K562 (cell line): Measurements from ENCODE around the gene EDDM13. TPM values are rescaled to one million over a fixed set of nuclear protein-coding genes. Genes with fewer than 3 reads are reported as not detected.

Experiments used
- ATAC-seq: fragments of 200-7000 bp; cut with Tn5 transposase; 3 replicates; pipeline ENCODE4 v1.9.1; 2020; ENCODE audit warnings: moderate library complexity
- BruUV-seq: library from RNA; stranded (reverse); fragments of 400-500 nt; replicated peaks from 2 replicates; lab custom pipeline; 2021; lab: Mats Ljungman, UMichigan
- CTCF ChIA-PET: fragments of 300-600 bp; formaldehyde crosslinking; extraction: SDS; loops from one replicate; lab custom pipeline; 2021; ENCODE audit warnings: low intra/inter-chr PET ratio; lab: Yijun Ruan, JAX
- POLR2A ChIA-PET: fragments of 300-600, 350-650 bp; sonication (Branson Sonifier 250); formaldehyde crosslinking; extraction: SDS; loops from one replicate; lab custom pipeline; 2021; ENCODE audit warnings: antibody characterized with exemption, inconsistent platforms; lab: Yijun Ruan, JAX
- DNase-seq, 4 experiments: peaks; one replicate each; pipeline versions ENCODE4 v3.0.0 to v3.0.0-alpha.2; 2011 to 2018; ENCODE audit warnings: low spot score in 3 of 4, mixed read lengths in 3 of 4; ENCODE audit errors: extremely low read depth in 1 of 4
- FAIRE-seq: peaks from 2 replicates; lab custom pipeline; 2011; peaks lifted over from hg19 to GRCh38; lab: Jason Lieb, UNC
- H2AFZ ChIP-seq: 2 replicates; pipeline ENCODE4 v1.6.0; 2011; ENCODE audit warnings: low read depth, low read length, control low read depth, inconsistent platforms
- H3K27ac ChIP-seq: fragments of 200-600 bp; 3 replicates; pipeline ENCODE4 v1.8.0; 2011; ENCODE audit warnings: low read depth, mild to moderate bottlenecking, control low read depth, inconsistent platforms, low read length, moderate library complexity, mixed read lengths; ENCODE audit errors: extremely low read depth
- H3K27me3 ChIP-seq, 2 experiments: fragments of 300-600 bp in 1 of 2; 2 replicates in 1 of 2; 3 replicates in 1 of 2; pipeline versions ENCODE4 v1.6.0 to v1.8.0; 2011; ENCODE audit warnings: inconsistent platforms in 2 of 2, low read length in 2 of 2, mild to moderate bottlenecking in 1 of 2, mixed read lengths in 1 of 2, moderate library complexity in 1 of 2; ENCODE audit not compliant: control insufficient read depth in 2 of 2, insufficient read depth in 2 of 2
- H3K36me3 ChIP-seq: fragments of 300-600 bp; 3 replicates; pipeline ENCODE4 v1.8.0; 2011; ENCODE audit warnings: mild to moderate bottlenecking, low read length, inconsistent platforms; ENCODE audit not compliant: control insufficient read depth, insufficient read depth
- H3K4me1 ChIP-seq, 2 experiments: fragments of 200-600 bp in 1 of 2; replicated peaks in 1 of 2; 2 replicates in 1 of 2; 3 replicates in 1 of 2; pipeline versions ENCODE4 v1.5.1 to v1.8.0; 2011; ENCODE audit warnings: inconsistent platforms in 2 of 2, low read length in 2 of 2, mild to moderate bottlenecking in 1 of 2, mixed read lengths in 1 of 2, moderate library complexity in 1 of 2; ENCODE audit not compliant: control insufficient read depth in 2 of 2, insufficient read depth in 2 of 2
- H3K4me2 ChIP-seq: 2 replicates; pipeline ENCODE4 v1.6.1; 2011; ENCODE audit warnings: low read length, control low read depth, inconsistent platforms, mixed read lengths; ENCODE audit not compliant: insufficient read depth
- H3K4me3 ChIP-seq: fragments of 200-600 bp; sonication (generic), shearing (Covaris generic); 2 replicates; pipeline ENCODE4 v1.5.1; 2016; ENCODE audit warnings: control low read depth, inconsistent platforms
- H3K79me2 ChIP-seq: fragments of 200-600 bp; 3 replicates; pipeline ENCODE4 v1.8.0; 2011; ENCODE audit warnings: low read length, inconsistent platforms; ENCODE audit not compliant: control insufficient read depth, insufficient read depth
- H3K9ac ChIP-seq, 2 experiments: 2 replicates each; pipeline versions ENCODE4 v1.6.0 to v1.6.1; 2011; ENCODE audit warnings: low read depth in 2 of 2, low read length in 2 of 2, control low read depth in 1 of 2, inconsistent platforms in 1 of 2, mild to moderate bottlenecking in 1 of 2, mixed read lengths in 1 of 2; ENCODE audit not compliant: insufficient read depth in 1 of 2
- H3K9me1 ChIP-seq: one replicate; pipeline ENCODE4 v1.6.0; 2011; ENCODE audit warnings: inconsistent platforms, mild to moderate bottlenecking, low read length, moderate library complexity; ENCODE audit not compliant: control insufficient read depth, insufficient read depth
- H3K9me3 ChIP-seq: replicated peaks from 2 replicates; pipeline ENCODE4 v1.5.1; 2011; ENCODE audit warnings: low read depth, low read length, inconsistent platforms; ENCODE audit not compliant: control insufficient read depth, insufficient read depth
- H4K20me1 ChIP-seq: replicated peaks from 2 replicates; pipeline ENCODE4 v1.6.1; 2011; ENCODE audit warnings: low read length, inconsistent platforms, mixed read lengths; ENCODE audit not compliant: control insufficient read depth, insufficient read depth
- CHD2 ChIP-seq: IDR thresholded peaks from 2 replicates; pipeline ENCODE4 v1.6.1; 2011; ENCODE audit warnings: low read depth, low read length
- CSDE1 ChIP-seq, 2 experiments: fragments of 450-650 bp; IDR thresholded peaks; 2 replicates each; pipeline ENCODE4 v1.6.1; 2016; ENCODE audit warnings: mild to moderate bottlenecking in 1 of 2
- CTBP1 ChIP-seq: fragments of 450-650 bp; IDR thresholded peaks from 2 replicates; pipeline ENCODE4 v1.6.1; 2016; ENCODE audit warnings: borderline replicate concordance
- IFI16 ChIP-seq: fragments of 250-450 bp; sonication (Bioruptor Pico); IDR thresholded peaks from 2 replicates; pipeline ENCODE4 v2.1.2; 2022; ENCODE audit warnings: mild to moderate bottlenecking, inconsistent platforms
- KLF1 ChIP-seq: fragments of 450-650 bp; IDR thresholded peaks from 2 replicates; pipeline ENCODE4 v1.6.1; 2016; ENCODE audit warnings: missing genetic modification characterization, missing compliant biosample characterization
- KLF6 ChIP-seq: fragments of 250-450 bp; sonication (Bioruptor Pico); IDR thresholded peaks from 2 replicates; pipeline ENCODE4 v1.4.0; 2020; ENCODE audit warnings: mild to moderate bottlenecking, moderate library complexity, borderline replicate concordance
- NEUROD1 ChIP-seq: fragments of 150-350 bp; IDR thresholded peaks from 2 replicates; pipeline ENCODE4 v1.6.1; 2014; ENCODE audit warnings: borderline replicate concordance, low read length, low read depth; ENCODE audit not compliant: partially characterized antibody
- NRF1 ChIP-seq, 2 experiments: fragments of 450-650 bp; IDR thresholded peaks in 1 of 2; conservative IDR thresholded peaks in 1 of 2; 2 replicates each; pipeline ENCODE4 v1.6.1; 2014; ENCODE audit warnings: mild to moderate bottlenecking in 2 of 2
- RAD51 ChIP-seq: fragments of 450-650 bp; IDR thresholded peaks from 2 replicates; pipeline ENCODE4 v1.7.1; 2016; ENCODE audit warnings: low read depth, mild to moderate bottlenecking, borderline replicate concordance
- RBBP5 ChIP-seq: fragments of 200-600 bp; sonication (generic); IDR thresholded peaks from 2 replicates; pipeline ENCODE4 v1.6.1; 2012; ENCODE audit warnings: borderline replicate concordance, mild to moderate bottlenecking, low read length, control low read depth, inconsistent platforms; ENCODE audit not compliant: insufficient read depth, poor library complexity, severe bottlenecking
- RBM17 ChIP-seq: fragments of 200-400 bp; formaldehyde crosslinking; IDR thresholded peaks from 2 replicates; pipeline ENCODE4 v1.6.1; 2017; ENCODE audit warnings: low read depth, mild to moderate bottlenecking, low read length, borderline replicate concordance
- RFX1 ChIP-seq: fragments of 450-650 bp; IDR thresholded peaks from 2 replicates; pipeline ENCODE4 v1.6.1; 2016; ENCODE audit warnings: mild to moderate bottlenecking, moderate library complexity
- SRF ChIP-seq, 2 experiments: fragments of 250-450, 450-650 bp in 1 of 2; sonication (Bioruptor Pico) in 1 of 2; sonication (generic) in 1 of 2; formaldehyde crosslinking; IDR thresholded peaks; 2 replicates each; pipeline versions ENCODE4 v1.5.0 to v1.5.1; 2020 to 2022; ENCODE audit warnings: mild to moderate bottlenecking in 1 of 2, missing genetic modification reagents in 1 of 2
- TEAD4 ChIP-seq, 2 experiments: sonication (generic) in 1 of 2; formaldehyde crosslinking in 1 of 2; IDR thresholded peaks; 2 replicates each; pipeline versions ENCODE4 v1.6.1 to v1.8.0; 2012 to 2022; ENCODE audit warnings: borderline replicate concordance in 1 of 2, inconsistent platforms in 1 of 2, low read length in 1 of 2, mild to moderate bottlenecking in 1 of 2, missing genetic modification reagents in 1 of 2
- ZNF311 ChIP-seq: fragments of 250-450 bp; sonication (Bioruptor Pico); IDR thresholded peaks from 2 replicates; pipeline ENCODE4 v1.4.0; 2020; ENCODE audit warnings: mild to moderate bottlenecking, moderate library complexity
- WGBS: fragments of 100-300 bp; shearing (Covaris generic); methylation state at CpG from one replicate; pipeline ENCODE4 v1.1.6; 2016; ENCODE audit warnings: low coverage, mixed read lengths; ENCODE audit not compliant: insufficient coverage; ENCODE audit errors: missing lambda C conversion rate; 5-methylcytosine and 5-hydroxymethylcytosine counted together
- in situ Hi-C: fragments of 300-500 bp; cut with MboI; formaldehyde crosslinking; loops from 4 replicates; pipeline ENCODE4 v1.15.0; 2018; ENCODE audit warnings: inconsistent platforms, mixed read lengths
- intact Hi-C: fragments of 100-400 bp; cut with micrococcal nuclease; formaldehyde crosslinking; loops from 2 replicates; pipeline ENCODE4 v1.14.2; 2022
- polyA plus RNA-seq, 8 experiments: library from polyadenylated mRNA; depleted of rRNA in 4 of 8; stranded (reverse) in 5 of 8; unstranded in 3 of 8; fragments of >200 nt; fragmentation: Nextera tagmentation in 2 of 8; fragmentation: Illumina TruSeq in 1 of 8; extraction: Ambion mirVana in 2 of 8; extraction: Trizol in 1 of 8; gene quantifications; 2 replicates each; pipeline versions ENCODE4 v1.2.1 to v1.2.3, GENCODE V29; 2011 to 2014; ENCODE audit warnings: inconsistent platforms in 1 of 8, missing spikeins in 1 of 8
- total RNA-seq, 7 experiments: library from RNA; depleted of rRNA in 6 of 7; stranded (reverse); fragments of >200 nt in 6 of 7; fragmentation: Illumina TruSeq in 2 of 7; extraction: Trizol in 2 of 7; gene quantifications; 2 replicates each; pipeline versions ENCODE4 v1.2.1 to v1.2.3, GENCODE V29; 2011 to 2021; ENCODE audit warnings: low replicate concordance in 1 of 7
- TF ChIP-seq, protein P1 (sequence below), 2 experiments: fragments of 450-650 bp; conservative IDR thresholded peaks; 2 replicates each; pipeline ENCODE4 v1.6.1; 2017; ENCODE audit warnings: mild to moderate bottlenecking in 2 of 2, moderate library complexity in 2 of 2
- TF ChIP-seq, protein P2 (sequence below): fragments of 250-450 bp; sonication (Bioruptor Pico); IDR thresholded peaks from 2 replicates; pipeline ENCODE4 v1.9.0; 2021; ENCODE audit warnings: mild to moderate bottlenecking, inconsistent platforms

Gene EDDM13
- total and polyA plus RNA-seq, 9 of the 15 experiments (the other 6 are each of a cell fraction or from before 2014, with no cell fraction given), result 2.0 to 7.7 (median 4.1) TPM

DNA sequence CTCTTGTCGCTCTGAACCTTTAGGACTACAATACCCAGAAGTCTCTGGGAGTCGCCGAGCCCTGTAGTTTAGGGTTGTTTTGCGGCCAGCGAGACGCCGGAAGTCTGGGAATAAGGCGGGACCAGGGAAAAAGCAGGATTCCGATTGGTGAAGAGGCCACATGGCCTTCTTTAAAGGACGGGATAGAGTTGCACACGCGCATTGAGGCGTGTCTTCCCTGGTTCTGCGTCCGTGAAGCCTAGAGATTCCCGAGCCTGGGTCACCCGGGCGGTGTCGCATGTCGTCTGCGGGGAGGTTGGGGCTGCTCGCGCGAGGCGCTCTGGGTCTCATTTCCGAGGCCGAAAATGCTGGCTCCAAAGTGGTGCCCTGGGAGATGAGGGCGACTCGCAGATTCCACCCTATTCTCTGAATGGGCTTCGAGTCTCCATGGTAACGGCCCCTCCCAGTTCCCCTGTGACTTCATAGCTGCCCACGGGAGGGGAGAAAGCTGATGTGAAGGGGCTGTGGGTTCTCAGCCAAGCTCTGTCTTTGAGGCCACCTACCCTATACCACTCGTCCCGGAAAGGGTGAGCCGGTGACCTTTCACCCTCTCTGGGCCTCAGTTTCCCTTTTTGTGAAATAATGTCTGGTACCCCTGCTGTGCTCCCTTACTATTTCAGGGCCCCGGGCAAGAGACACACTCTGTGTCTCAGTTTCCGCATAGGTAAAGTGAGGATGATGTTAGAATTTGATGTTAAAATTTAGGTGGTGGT lies 42.7 kb downstream of the EDDM13 start:
- TSS peak; percentile 79 for BruUV-seq
- Histone ChIP-seq H3K27ac (peak overlapping the region; percentile 99), H4K20me1 (no peaks in the 10 kb centered on the region), H3K36me3 (peaks cover 19% of the 10 kb centered on the region; the same call in 2 of the 3 replicates), H3K4me1 (peaks cover 13 to 17% of the 10 kb centered on the region in 2 experiments; a peak in 4 of 5 replicates), H3K27me3 (no peaks in the 10 kb centered on the region), H3K9me1 (no peaks in the 10 kb centered on the region), H3K9ac (peak overlapping the region; percentile 92 to 95), H2AFZ (peak overlapping the region; percentile 100), H3K79me2 (peaks cover 12% of the 10 kb centered on the region), H3K4me2 (peak overlapping the region; percentile 99), H3K4me3 (peak overlapping the region; percentile 77), H3K9me3 (peaks cover 3% of the 10 kb centered on the region; the same call in 1 of the 2 replicates)
- ATAC-seq, result peak; percentile 92
- peak; percentile 92 to 98 (median 94) for DNase-seq
- ChIA-PET POLR2A (interaction anchor here (0.6 to 1.1 kb wide), 5 partner anchors 10 to 682 kb away, joined by 3 read pairs; no protein-coding TSS in a partner anchor), CTCF (no interaction called here)
- in situ Hi-C loops (loop anchor here (25.0 kb wide), 1 partner anchor 678 kb away; the partner anchor contains the start of genes CCDC106, ZNF580 and ZNF581), intact Hi-C loops (no loop called here)
- 0% methylated on average over 35 of the region's 37 CpGs for WGBS
- peak; percentile 97 for FAIRE-seq
- TF ChIP-seq CTBP1 (0 out of 2 replicates have a peak, but pooled peaks have one; percentile 18), SRF (CRISPR knock-in tag; IDR thresholded peaks at IDR 0.05) (0 out of 4 replicates have a peak, but pooled peaks of 1 of the 2 experiments have one; percentile 27), ZNF311 (CRISPR knock-in tag) (no peak), RAD51 (peak; percentile 81; the same call in 1 of the 2 replicates), CSDE1 (IDR thresholded peaks at IDR 0.05) (peak in 1 of 2 experiments; percentile 63; a peak in 1 of 4 replicates), KLF1 (tag) (no peak), IFI16 (CRISPR knock-in tag) (no peak), NRF1 (conservative IDR thresholded peaks at IDR 0.05 in 1 of 2, IDR thresholded peaks at IDR 0.05 in 1 of 2) (peak; percentile 96 to 97), TEAD4 (IDR thresholded peaks at IDR 0.05; ENCODE audit: low read length) (no peak), TEAD4 (CRISPR knock-in tag; IDR thresholded peaks at IDR 0.05; ENCODE audit: borderline replicate concordance) (no peak), NEUROD1 (no peak), RFX1 (peak; percentile 98), KLF6 (CRISPR knock-in tag) (0 out of 2 replicates have a peak, but pooled peaks have one; percentile 18), CHD2 (peak; percentile 29; the same call in 1 of the 2 replicates), RBBP5 (peak; percentile 68), RBM17 (no peak)
- TF ChIP-seq, protein P1, sequence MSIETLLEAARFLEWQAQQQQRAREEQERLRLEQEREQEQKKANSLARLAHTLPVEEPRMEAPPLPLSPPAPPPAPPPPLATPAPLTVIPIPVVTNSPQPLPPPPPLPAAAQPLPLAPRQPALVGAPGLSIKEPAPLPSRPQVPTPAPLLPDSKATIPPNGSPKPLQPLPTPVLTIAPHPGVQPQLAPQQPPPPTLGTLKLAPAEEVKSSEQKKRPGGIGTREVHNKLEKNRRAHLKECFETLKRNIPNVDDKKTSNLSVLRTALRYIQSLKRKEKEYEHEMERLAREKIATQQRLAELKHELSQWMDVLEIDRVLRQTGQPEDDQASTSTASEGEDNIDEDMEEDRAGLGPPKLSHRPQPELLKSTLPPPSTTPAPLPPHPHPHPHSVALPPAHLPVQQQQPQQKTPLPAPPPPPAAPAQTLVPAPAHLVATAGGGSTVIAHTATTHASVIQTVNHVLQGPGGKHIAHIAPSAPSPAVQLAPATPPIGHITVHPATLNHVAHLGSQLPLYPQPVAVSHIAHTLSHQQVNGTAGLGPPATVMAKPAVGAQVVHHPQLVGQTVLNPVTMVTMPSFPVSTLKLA (conservative IDR thresholded peaks at IDR 0.05), result peak; percentile 83 to 93
- TF ChIP-seq, protein P2, sequence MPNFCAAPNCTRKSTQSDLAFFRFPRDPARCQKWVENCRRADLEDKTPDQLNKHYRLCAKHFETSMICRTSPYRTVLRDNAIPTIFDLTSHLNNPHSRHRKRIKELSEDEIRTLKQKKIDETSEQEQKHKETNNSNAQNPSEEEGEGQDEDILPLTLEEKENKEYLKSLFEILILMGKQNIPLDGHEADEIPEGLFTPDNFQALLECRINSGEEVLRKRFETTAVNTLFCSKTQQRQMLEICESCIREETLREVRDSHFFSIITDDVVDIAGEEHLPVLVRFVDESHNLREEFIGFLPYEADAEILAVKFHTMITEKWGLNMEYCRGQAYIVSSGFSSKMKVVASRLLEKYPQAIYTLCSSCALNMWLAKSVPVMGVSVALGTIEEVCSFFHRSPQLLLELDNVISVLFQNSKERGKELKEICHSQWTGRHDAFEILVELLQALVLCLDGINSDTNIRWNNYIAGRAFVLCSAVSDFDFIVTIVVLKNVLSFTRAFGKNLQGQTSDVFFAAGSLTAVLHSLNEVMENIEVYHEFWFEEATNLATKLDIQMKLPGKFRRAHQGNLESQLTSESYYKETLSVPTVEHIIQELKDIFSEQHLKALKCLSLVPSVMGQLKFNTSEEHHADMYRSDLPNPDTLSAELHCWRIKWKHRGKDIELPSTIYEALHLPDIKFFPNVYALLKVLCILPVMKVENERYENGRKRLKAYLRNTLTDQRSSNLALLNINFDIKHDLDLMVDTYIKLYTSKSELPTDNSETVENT (CRISPR knock-in tag), result peak; percentile 46; the same call in 1 of the 2 replicates
